ENCODE results near the gene FEM1B.

DNA sequence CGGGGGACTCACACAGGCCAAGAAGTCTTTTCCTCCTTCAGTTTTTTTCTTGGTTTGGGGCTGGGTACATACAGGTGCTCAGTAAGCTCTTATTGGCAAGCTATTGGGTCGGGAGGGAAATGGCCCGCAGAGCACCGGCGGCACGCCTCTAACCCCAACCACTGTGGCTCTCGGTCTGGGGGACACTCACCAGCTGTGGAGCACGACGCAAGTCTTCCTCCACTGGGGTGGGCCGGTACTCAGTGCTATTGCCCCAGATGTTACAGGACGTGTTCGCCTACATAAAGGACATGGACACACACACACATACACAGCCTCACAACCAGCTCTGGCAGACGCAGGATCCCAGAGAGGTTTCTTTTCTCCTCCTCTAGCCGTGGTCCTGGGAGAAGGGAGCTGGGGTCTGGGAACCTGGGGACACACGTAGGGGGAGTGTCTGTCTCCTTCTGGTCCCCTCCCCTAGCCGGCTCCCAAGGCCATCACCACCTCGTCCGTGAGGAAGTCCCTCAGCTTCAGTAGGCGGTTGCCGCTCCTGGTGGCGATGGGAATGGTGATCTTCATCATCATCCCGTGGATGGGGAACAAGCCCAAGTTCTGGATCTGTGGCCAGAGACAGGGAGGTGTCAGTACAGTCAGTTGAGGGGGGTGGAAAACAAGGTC lies 33.4 kb downstream of the FEM1B start:
- TF ChIP-seq CTCF (conservative IDR thresholded peaks at IDR 0.05 in 1 of 2, IDR thresholded peaks at IDR 0.05 in 1 of 2; ENCODE audit: low read depth in 1 of 2, low read length in 2 of 2) (no peak), EZH2 (IDR thresholded peaks at IDR 0.05; ENCODE audit: low read length, missing control alignments) (no peak)

Measured in fibroblast of lung (primary cell).